Eye (tissue), 1 donor: ENCODE measurements around the gene EIF2S1.
"Not testable (repeated sequence)": the region's sequence is repeated elsewhere in the genome, so short reads cannot be mapped to it uniquely, and the experiment has no call there.

Source experiments
- DNase-seq: peaks from one replicate; pipeline ENCODE4 v3.0.0-alpha.2; 2015

EIF2S1 gene

DNA sequence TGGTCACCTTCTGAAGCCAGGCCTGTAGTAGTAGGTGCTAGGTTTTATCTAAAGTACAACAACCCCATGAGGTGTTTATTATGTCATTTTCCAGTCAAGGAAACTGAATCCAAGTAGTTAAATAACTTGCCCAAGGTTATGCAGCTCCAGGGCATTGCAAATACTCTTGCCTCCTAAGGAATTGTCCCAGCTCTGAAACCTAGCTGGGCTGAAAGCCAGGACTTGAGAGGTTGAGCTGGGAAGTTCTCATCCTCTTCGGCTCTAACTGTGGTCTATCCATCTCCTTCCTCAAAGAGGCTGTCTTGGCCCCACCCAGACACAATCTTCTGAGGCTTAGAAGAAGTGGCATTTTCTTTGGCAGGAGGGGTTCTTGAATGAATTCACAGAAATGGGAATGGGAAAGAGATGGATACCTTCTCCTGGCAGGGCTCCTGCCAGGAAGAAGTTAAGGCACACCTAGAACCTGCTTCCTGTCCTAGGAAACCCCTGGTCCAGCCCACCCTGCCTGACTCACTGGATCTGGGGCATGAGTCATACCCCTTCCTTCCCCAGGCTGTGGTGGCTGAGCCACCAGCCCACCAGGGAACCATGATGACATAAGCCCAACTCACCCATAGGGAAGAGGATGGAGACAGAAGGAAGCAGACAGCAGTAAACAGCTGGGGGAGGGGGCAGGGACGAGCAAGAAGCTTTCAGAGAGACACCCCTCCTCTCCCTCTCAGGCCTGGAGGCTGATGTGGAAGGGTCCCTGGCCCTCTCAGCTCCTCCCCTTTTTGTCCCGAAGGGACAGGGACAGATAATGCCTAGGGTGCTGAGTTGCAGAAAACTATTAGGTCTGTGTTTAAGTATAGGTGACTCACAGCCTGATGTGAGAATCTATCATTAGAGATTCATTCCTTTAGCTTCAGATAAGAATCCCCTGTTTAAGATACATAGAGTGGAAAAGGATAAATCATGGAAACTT is 54.0 kb downstream of the EIF2S1 start:
- DNase-seq, result peak; percentile 4

DNA sequence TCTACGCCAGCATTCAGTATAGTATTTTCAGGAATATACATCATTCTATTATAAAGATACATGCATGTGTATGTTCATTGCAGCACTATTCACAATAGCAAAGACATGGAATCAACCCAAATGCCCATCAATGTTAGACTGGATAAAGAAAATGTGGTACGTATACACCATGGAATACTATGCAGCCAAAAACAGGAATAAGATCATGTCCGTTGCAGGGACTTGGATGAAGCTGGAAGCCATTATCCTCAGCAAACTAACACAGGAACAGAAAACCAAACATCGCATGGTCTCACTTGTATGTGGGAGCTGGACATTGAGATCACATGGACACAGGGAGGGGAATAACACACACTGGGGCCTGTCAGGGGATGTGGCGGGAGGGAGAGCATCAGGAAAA is 55.5 kb downstream of the EIF2S1 start:
- not testable (repeated sequence) for DNase-seq

DNA sequence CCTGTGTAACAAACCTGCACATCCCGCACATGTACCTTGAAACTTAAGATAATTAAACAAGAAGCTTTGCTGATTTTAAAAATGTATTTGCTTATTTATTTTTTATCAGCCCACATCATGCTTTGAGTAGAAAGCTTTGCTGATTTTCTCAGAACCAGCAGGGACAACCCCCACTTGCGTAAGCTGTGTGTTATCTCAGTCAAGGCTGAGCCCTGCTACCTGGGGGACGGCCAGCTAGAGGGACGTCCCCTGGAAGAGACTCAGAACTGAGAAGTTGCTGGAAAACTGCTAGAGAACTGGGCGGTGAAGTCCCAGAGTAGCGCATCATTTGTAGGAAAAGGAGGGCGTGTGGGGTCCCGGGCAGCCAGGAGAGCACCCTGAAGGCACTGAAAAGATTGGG is 56.0 kb downstream of the EIF2S1 start:
- DNase-seq, result no peak

DNA sequence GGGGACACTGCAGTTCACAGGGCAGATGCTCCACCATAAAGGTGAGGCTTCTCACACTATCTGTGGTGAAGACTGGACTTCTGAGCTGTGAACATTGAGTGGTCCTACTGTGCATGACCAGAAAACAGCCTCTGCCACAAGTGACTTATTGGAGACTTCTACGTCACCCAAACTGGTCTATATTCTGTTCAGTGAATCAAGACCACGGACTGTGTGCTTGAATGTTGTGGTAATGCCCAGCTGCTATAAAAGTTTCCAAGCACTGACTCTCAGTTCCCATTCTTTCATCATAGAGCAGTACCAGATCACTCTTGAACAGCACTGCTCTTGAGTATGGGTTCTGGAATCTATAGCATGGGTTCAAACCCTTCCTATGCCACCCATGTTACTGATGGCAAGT is 56.7 kb downstream of the EIF2S1 start:
- no peak for DNase-seq

DNA sequence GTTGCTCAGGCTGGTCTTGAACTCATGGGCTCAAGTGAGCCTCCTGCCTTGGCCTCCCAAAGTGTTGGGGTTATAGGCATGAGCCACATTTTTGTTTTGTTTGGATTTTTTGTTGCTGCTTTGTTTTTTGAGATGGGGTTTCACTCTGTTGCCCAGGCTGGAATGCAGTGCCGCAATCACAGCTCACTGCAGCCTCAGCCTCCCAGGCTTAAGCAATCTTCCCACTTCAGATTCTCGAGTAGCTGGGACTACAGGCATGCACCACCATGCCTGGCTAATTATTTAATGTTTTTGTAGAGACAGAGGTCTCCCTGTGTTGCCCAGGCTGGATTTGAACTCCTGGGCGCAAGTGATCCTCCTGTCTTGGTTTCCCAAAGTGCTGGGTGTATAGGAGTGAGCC is 57.5 kb downstream of the EIF2S1 start:
- DNase-seq, result no peak

DNA sequence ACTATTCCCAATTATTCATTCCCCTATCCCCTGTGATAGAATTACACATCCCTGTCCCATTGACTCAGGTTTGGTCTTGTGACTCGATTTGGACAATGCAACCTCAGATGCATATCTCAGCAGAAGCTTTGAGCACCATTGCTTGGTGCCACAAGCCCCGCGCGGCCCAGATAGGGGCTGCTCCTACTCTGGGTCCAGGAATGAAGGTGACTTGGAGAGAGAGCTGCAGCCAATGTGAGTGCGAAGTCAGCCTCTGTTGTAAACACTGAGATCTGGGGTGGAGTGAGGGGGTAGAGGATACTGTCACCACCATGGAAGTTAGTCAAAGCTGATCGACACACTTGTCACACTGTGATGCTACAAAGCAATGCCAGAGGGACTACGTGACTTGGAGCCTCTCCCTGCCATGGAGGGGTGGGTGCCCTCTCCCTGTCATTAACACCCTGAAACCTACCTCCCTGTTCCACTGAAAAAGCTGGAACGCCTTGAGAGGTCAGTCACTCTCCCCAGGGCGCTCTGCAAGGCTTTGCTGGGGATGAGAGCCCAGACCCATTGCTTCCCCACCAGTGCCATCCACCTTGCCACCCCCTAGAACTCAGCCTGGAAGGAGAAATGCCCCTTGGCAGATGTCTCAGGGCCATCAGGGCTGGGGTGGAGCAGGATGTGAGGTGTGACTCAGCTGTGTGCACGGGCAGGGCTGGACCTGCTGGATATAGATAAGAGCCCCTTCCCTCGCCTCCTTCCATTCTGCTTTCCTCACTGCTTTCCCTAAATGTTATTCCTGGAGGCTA is 58.5 kb downstream of the EIF2S1 start:
- DNase-seq, result no peak

DNA sequence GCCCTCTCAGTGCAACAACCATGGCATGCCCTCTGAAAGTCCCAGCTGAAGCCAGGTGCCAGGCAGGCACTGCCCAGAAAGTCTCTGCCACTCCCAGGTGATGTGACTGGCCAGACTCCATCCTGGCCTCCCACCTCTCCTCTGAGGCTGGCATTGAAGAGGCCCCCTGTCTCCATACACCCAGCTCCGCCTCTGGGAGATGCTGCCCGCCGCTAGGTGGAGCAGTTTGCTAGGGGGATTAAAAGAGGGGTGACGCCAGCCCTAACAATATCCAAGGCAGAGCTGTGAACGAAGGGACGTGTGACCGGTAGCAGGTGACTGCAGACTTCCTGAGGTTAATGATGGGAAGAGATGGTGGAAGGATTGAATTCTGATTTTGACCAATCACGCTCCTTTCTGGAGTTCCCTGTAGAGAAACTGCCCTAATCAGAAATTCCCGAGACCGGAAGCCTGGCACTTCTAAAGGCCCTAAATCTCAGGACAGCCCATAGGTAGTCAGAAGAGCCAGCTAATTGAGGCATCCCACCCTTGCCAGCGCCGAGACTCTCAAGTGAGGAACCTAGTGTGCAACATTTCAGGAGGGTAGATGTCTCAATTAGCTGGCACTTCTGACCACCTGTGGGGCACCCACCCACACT is 60.1 kb downstream of the EIF2S1 start:
- no peak for DNase-seq

DNA sequence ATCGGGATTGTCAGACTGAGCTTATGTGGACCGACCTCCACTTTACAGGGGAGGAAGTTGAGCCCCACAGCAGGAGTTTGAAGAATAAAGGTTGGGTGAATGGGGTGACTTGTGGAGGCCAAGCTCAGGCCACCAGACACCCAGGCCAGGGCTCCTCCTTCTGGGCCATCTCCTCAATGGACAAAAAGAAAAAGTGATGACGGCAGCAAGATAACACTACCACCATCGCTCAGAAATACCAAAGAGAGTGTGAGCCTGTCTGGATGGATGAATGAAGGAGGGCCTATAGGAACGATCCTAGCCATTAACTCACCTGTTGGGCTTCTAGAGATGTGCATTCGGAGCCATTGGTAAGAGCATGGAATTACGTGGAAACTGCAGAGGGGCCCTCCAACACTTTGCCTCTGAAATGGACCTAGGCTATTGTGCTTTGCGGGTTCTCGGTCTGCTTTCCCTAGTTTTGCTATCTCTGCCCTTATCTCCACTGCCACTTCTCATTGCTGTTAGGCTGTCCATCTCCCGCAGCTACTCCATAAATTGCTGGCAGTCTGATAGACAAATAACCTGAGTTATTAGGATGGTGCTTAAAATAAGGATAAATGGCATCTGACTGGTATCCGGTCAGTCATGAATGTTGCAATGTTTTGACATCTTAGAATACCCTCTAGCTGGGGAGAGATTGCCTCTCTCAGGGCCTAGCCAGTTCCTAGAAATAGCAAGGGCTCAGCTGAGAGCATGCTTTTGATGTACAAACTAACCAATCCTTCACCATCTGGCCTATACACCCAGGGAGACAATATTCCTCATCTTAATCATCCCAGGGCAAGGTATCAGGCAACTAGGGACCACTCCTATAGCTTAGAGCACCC is 61.5 kb downstream of the EIF2S1 start:
- no peak for DNase-seq

DNA sequence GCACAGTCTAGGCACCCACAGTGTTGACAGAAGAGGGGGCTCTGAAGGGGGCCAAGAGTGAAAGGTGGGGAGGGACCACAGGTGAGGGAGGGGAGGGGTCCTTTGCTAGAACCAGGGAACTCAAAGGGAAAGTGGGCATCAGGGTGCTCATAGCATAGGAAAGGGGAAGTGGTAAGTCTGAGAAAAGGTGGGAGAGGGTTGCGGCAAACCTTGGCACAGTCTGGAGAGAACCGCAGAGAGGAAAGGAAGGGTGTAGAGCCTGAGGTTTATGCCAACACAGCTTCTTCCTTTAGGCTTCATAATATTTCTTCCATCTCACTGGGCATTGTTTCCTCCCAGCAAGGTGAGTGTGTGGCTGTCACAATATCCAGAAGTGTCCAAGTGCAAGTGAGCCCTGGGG is 63.3 kb downstream of the EIF2S1 start:
- no peak for DNase-seq

DNA sequence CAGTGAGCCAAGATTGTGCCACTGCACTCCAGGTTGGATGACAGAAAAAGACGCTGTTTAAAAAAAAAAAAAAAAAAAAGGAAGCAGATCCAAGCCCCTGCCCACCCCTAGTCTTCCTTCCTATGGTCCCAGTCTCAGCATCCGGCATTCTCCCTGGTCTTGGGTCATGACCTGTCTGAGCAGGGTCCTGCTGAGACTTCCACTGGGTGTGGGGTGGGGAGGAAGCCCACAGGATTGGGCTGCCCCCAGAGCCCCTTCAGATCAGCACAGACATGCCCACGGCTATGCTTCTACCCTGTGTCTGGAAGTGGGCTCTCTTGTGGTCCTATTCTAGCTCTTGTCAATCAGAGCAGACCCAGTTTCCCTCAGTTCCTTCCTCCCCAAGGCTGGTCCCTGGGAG is 64.4 kb downstream of the EIF2S1 start:
- DNase-seq, result no peak

DNA sequence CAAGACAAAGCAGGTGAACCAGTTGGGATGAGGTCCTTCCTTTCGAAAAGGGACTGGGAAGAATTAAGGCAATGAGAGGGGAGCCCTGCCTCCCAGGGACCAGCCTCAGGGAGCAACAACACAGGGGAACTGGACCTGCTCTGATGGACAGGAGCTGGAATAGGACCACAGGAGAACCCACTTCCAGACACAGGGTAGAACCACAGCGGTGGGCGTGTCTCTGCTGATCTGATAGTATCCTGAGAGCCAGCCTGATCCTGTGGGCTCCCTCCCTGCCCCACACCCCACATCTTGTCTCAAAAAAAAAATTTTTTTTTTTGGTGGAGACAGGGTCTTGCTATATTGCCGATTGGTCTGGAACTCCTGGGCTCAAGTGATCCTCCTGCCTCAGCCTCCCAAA is 65.5 kb downstream of the EIF2S1 start:
- no peak for DNase-seq

DNA sequence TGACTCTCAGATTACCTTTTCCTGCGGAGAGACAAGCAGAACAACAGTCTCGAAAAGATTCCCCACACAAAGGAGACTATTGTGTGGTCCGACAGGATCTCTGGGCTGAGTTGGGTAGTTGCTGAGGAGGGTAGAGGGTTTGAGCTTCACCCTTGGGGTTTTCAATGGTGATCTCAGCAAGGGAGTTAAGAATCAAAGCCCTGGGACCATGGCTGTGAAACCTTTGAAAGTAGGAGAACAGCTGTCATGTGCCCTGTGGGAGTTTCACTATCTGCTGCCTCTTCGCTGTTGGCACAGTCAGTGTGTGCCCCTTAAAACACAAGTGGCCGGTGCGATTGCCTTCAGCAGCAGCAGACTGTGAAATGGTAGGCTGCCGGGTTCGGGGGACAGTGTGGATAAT is 66.0 kb downstream of the EIF2S1 start:
- no peak for DNase-seq

DNA sequence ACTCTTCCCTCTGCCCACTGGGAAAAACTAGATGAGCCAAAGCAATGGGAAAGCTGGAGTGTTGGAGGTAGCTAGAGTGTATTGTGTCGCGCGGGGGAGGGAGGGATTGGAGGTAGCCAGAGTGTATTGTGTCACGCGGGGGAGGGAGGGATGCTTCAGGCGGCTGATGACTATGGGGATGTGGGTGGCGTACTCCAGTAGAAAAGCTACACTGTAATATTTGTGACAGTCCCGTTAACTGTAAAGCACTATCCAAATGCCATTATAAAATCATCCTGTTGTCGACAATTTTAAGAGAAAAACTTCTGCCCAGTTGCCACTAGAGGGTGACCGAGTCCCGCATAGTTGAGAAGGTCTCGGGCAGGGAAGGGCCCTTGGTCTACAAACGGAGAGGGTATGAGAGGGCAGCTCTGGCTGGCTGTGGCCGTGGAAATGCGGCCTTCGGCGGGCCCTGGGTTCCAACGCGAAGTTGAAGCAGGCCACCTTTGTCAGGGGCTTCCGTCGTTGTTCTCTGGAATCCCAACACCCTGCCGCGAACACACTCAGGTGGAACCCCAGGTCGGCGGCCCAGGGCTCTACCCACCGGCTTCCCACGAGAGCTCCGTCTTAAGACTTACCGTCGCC is 67.0 kb downstream of the EIF2S1 start:
- peak; percentile 90 for DNase-seq

DNA sequence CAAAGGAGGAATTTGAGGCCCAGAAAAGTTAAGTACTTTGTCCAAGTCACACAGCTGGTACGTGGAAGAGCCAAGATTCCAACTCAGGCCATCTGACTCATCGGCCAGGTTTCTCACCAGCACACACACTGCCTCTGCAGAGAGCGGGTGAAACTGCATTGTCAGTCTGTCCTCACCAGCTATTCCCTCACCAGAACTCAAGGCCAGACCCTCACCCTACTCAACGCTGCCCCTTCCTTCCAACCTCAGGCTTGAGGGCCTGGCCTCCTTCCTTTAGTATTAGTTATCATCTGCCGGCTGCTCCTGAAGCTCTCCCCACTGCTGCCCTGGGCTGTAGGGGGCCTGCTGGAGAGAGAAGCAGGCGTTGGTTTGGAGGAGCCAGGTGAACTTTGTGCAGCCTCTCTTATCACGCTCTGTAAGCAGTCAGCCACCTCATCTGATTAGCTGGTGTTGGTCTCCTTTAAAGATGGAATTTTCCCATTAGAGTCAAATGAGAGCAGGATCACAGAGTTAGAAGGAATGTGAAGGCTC is 68.4 kb downstream of the EIF2S1 start:
- no peak for DNase-seq

DNA sequence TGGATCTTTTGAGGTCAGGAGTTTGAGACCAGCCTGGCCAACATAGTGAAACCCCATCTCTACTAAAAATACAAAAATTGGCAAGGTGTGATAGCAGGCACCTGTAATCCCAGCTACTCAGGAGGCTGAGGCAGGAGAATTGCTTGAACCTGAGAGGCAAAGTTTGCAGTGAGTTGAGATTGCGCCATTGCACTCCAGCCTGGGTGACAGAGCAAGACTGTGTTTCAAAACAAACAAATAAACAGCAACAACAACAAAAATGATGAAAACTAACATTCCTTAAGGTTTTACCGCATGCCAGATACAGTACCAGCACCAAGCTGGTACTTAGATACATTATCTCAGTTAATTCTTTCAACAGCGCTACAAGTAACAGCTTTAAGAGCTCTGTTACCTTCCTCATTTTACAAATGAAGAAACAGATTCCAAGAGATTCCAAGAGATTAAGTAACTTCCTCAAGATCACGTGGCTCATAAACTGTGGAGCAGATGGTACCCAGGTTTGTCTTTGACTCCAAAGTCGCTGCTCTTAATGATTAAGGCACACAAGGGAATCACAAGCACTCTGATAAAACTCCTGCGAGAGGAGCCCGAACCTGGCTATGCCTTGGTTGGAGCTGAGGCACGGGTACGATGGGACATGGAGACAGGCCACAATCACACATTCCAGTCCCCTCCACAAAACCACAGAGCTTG is 69.5 kb downstream of the EIF2S1 start:
- DNase-seq, result no peak

DNA sequence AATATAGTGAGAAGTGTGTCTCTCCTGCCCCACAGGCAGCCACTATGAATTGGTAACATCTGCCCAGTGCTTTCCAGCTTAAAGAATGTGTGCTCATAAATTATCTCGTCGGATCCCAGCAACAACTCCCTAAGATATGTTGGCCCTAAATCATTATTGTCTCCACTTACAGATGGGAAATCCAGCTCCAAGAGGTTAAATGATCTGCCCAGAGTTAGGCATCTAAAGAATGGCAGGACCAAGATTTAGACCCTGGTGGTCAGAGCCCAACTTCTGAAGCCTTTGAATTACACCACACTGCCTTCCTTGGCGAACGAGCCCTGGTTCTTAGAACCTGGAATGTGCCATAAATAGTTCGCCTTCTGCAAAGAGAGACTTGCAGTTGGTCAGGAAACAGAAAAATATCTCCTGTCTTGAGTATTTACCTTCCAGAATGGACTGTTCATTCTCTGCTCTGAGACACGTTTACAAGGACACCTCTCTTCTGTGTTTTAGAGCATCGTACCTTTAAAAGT is 72.0 kb downstream of the EIF2S1 start:
- DNase-seq, result no peak

DNA sequence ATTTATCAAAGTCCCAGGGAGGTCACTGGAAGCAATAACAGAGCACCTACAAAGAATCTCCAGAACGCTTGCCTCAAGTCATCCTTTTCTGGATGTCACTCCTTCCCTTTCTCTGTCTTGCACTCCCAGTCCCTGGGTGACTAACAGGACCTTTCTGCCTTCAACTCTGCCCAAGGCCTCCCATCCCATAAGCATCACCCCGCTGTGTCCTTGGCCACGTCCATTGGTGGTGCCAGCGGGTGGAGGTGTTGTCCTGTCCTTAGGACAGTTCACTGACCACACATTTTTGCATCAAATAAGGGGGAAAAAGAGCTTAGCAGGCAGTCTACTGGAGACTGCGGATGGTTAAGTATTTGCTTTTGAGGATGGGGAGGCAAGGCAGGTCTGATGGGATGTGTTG is 75.5 kb downstream of the EIF2S1 start:
- no peak for DNase-seq
